K562 (cell line): ENCODE data around the gene LRRC61. TPM values are rescaled to one million over a fixed set of nuclear protein-coding genes. Genes with fewer than 3 reads are reported as not detected.

Experiments used
- polyA plus RNA-seq, 8 experiments: library from polyadenylated mRNA; depleted of rRNA in 4 of 8; stranded (reverse) in 5 of 8; unstranded in 3 of 8; fragments of >200 nt; fragmentation: Nextera tagmentation in 2 of 8; fragmentation: Illumina TruSeq in 1 of 8; extraction: Ambion mirVana in 2 of 8; extraction: Trizol in 1 of 8; gene quantifications; 2 replicates each; pipeline versions ENCODE4 v1.2.1 to v1.2.3, GENCODE V29; 2011 to 2014; ENCODE audit warnings: inconsistent platforms in 1 of 8, missing spikeins in 1 of 8
- total RNA-seq, 7 experiments: library from RNA; depleted of rRNA in 6 of 7; stranded (reverse); fragments of >200 nt in 6 of 7; fragmentation: Illumina TruSeq in 2 of 7; extraction: Trizol in 2 of 7; gene quantifications; 2 replicates each; pipeline versions ENCODE4 v1.2.1 to v1.2.3, GENCODE V29; 2011 to 2021; ENCODE audit warnings: low replicate concordance in 1 of 7
- TF ChIP-seq, protein P1 (sequence below): fragments of 200-600 bp; sonication (generic); IDR thresholded peaks from one replicate; pipeline ENCODE4 v1.6.1; 2012; ENCODE audit warnings: mild to moderate bottlenecking, low read depth, low read length, inconsistent platforms

Gene LRRC61
- total and polyA plus RNA-seq, 9 of the 15 experiments (the other 6 are each of a cell fraction or from before 2014, with no cell fraction given), result 1.3 to 55.2 (median 35.2) TPM

DNA sequence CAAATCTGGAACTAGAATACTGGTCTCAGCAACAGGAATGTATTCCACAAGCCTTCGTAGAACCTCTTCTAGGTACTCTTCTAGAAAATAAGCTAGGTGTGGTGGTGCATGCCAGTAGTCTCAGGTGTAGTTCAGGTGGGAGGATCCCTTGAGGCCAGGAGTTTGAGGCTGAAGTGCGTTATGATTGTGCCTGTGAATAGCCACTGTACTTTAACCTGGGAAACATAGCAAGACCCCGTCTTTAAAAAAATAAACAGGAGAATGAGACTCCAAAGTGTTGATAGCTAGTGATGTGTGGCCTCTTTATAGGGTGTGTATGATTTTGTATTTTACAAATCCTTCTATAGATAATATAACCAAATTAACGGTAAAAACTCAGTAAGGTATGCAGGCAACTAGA lies 54.5 kb downstream of the LRRC61 start (continued):
- TF ChIP-seq, protein P1, sequence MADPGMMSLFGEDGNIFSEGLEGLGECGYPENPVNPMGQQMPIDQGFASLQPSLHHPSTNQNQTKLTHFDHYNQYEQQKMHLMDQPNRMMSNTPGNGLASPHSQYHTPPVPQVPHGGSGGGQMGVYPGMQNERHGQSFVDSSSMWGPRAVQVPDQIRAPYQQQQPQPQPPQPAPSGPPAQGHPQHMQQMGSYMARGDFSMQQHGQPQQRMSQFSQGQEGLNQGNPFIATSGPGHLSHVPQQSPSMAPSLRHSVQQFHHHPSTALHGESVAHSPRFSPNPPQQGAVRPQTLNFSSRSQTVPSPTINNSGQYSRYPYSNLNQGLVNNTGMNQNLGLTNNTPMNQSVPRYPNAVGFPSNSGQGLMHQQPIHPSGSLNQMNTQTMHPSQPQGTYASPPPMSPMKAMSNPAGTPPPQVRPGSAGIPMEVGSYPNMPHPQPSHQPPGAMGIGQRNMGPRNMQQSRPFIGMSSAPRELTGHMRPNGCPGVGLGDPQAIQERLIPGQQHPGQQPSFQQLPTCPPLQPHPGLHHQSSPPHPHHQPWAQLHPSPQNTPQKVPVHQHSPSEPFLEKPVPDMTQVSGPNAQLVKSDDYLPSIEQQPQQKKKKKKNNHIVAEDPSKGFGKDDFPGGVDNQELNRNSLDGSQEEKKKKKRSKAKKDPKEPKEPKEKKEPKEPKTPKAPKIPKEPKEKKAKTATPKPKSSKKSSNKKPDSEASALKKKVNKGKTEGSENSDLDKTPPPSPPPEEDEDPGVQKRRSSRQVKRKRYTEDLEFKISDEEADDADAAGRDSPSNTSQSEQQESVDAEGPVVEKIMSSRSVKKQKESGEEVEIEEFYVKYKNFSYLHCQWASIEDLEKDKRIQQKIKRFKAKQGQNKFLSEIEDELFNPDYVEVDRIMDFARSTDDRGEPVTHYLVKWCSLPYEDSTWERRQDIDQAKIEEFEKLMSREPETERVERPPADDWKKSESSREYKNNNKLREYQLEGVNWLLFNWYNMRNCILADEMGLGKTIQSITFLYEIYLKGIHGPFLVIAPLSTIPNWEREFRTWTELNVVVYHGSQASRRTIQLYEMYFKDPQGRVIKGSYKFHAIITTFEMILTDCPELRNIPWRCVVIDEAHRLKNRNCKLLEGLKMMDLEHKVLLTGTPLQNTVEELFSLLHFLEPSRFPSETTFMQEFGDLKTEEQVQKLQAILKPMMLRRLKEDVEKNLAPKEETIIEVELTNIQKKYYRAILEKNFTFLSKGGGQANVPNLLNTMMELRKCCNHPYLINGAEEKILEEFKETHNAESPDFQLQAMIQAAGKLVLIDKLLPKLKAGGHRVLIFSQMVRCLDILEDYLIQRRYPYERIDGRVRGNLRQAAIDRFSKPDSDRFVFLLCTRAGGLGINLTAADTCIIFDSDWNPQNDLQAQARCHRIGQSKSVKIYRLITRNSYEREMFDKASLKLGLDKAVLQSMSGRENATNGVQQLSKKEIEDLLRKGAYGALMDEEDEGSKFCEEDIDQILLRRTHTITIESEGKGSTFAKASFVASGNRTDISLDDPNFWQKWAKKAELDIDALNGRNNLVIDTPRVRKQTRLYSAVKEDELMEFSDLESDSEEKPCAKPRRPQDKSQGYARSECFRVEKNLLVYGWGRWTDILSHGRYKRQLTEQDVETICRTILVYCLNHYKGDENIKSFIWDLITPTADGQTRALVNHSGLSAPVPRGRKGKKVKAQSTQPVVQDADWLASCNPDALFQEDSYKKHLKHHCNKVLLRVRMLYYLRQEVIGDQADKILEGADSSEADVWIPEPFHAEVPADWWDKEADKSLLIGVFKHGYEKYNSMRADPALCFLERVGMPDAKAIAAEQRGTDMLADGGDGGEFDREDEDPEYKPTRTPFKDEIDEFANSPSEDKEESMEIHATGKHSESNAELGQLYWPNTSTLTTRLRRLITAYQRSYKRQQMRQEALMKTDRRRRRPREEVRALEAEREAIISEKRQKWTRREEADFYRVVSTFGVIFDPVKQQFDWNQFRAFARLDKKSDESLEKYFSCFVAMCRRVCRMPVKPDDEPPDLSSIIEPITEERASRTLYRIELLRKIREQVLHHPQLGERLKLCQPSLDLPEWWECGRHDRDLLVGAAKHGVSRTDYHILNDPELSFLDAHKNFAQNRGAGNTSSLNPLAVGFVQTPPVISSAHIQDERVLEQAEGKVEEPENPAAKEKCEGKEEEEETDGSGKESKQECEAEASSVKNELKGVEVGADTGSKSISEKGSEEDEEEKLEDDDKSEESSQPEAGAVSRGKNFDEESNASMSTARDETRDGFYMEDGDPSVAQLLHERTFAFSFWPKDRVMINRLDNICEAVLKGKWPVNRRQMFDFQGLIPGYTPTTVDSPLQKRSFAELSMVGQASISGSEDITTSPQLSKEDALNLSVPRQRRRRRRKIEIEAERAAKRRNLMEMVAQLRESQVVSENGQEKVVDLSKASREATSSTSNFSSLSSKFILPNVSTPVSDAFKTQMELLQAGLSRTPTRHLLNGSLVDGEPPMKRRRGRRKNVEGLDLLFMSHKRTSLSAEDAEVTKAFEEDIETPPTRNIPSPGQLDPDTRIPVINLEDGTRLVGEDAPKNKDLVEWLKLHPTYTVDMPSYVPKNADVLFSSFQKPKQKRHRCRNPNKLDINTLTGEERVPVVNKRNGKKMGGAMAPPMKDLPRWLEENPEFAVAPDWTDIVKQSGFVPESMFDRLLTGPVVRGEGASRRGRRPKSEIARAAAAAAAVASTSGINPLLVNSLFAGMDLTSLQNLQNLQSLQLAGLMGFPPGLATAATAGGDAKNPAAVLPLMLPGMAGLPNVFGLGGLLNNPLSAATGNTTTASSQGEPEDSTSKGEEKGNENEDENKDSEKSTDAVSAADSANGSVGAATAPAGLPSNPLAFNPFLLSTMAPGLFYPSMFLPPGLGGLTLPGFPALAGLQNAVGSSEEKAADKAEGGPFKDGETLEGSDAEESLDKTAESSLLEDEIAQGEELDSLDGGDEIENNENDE, result peak; percentile 23
